GM18517 (cell line): ENCODE data around the gene POLA1.

Experiments used
- ATAC-seq: cut with Tn5 transposase; IDR thresholded peaks from one replicate; pipeline ENCODE4 v1.9.1; 2021; ENCODE audit warnings: mild to moderate bottlenecking, moderate library complexity; ENCODE audit not compliant: unreplicated experiment

POLA1 gene

GRCh38 chrX:24965372-24965771 is 271.7 kb downstream of the POLA1 start:
- ATAC-seq = no peak

- no peak for ATAC-seq
Measured at GRCh38 chrX:24969812-24970211, 276.1 kb downstream of the POLA1 start.

DNA sequence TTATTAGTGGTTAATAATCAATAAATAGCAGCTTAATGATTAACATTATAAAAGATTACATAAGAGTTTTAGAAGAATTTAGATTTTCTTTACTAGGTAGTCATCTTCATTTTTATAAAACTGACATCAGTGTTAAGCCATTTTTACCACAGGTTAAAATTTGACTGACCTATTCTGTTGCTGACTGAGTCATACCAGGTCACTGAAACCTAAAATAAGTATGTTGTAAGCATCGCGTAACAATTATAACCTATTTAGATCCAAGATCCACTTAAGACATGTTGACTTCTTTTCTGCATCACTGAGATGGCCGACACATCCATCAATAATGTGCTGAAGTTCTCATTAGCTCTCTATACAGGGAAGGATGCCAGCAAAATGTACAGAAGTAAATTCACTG is 285.4 kb downstream of the POLA1 start:
- no peak for ATAC-seq

GRCh38 chrX:24981030-24981429 is 287.3 kb downstream of the POLA1 start:
- ATAC-seq = no peak

DNA sequence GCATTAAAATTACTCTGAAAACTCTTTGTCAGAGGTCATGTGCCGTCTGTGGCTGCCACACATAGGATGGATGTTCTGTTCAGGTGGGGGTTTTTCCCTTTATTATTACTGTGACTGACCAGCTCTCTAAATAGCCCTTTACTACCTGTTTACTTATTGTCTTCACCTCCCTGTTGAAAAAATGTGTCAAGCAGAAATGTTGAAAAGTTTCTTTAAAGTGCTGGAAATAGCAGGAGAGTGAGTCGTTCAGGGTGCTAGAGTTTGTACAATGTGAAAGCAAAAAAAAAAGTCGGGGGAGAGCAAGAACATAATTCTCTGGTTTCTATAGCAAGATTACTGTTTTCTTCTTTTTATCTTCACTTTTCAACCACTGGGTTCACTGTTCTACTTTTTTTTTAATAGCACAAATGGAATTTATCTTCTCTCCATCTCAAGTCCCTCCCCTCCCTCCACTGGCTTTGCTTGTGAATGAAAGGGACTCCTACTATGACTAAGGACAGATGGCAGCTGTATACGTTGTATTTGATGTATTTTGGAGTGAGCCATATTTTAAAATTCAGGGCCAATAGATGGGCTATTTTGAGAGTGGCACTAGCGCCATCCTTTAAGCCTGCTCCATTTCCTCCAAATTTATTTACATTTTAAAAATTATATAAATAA is 288.7 kb downstream of the POLA1 start:
- no peak for ATAC-seq

DNA sequence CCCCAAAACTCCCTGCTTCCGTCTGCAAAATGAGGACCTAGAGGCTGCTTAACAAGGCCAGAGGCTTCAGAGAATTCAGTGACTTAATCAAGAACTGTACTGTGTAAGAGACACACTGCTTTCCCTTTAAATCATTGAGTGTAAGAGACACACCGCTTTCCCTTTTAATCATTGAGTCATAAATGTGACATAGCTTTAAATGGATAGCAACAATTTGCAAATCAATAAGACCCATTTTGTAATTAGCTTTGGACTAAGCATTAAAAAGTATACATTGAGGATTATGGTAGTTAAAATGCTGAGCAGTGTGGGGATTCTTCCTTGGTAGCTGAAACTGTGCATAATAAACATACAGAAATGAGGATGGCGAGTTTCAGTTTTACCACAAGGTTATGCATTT is 290.2 kb downstream of the POLA1 start:
- ATAC-seq = no peak

- no peak for ATAC-seq
Measured at GRCh38 chrX:24985120-24985519, 291.4 kb downstream of the POLA1 start.

GRCh38 chrX:24987731-24988130 is 294.0 kb downstream of the POLA1 start:
- no peak for ATAC-seq

DNA sequence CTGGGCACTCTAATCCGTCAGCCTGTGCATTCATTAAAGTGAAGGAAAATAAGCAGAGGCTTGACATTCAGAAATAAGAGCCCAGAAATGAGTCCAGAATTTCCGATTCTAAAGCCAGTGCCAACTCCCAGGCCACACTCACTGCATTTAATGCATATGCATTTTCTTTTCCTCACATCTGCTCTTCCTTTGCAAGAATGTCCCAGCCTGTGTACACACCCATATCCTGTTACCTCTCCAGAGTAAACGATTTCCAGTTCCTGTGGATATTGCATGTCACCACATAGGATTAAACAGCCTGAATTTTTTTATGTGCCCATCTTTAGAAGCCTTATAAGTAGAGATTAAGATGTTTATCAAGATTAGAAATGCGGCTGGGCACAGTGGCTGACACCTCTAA is 294.6 kb downstream of the POLA1 start:
- ATAC-seq = no peak

DNA sequence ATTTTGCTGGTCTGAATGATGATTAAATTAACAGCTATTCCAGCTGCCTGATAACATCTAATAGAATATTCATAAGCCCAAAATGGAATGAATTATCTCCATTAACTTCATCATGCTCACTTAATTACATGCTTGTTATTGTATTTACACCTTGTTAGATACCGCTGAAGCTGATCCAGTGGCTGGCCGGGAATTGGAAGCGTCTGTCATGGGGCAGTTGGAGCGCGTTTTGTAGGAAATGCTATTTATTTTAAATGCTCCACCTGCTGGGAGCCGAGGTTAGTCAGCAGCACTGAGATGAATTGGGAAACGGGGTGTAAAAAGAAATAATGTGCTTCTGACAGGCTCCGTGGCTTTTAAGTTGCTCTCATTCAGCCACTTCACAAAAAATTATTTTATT is 296.8 kb downstream of the POLA1 start:
- no peak for ATAC-seq

- no peak for ATAC-seq
Measured at GRCh38 chrX:24993879-24994278, 300.2 kb downstream of the POLA1 start.

DNA sequence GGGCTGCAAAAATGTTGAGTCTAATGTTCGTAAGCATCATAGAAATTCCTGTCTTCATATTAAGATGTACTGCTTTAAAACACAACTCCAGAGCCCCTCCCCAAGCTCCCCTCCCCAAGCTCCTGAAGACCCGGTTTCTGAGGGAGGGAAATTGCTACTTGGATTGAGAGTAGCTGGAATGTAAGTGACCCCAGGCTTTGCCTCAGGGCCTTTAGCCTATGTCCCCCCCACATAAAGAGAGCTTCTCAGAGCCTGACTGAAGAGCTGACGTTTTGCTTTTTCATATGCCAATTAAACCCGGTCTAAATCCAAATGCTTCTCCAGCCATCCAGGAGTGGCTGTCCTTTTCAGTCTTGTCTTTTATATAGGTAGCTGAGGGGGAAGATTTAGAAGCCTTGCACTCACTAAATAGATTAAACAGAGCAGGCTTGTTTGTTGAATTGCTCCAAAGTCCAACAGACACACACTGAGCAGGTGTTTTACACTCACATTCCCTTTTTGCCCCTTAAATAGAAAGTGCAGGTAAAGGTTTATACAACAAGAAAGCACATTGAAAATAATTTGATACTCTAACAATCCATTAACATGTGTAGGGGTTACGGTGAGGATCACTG is 302.5 kb downstream of the POLA1 start:
- ATAC-seq = no peak

GRCh38 chrX:24999511-24999910 is 305.8 kb downstream of the POLA1 start:
- no peak for ATAC-seq

DNA sequence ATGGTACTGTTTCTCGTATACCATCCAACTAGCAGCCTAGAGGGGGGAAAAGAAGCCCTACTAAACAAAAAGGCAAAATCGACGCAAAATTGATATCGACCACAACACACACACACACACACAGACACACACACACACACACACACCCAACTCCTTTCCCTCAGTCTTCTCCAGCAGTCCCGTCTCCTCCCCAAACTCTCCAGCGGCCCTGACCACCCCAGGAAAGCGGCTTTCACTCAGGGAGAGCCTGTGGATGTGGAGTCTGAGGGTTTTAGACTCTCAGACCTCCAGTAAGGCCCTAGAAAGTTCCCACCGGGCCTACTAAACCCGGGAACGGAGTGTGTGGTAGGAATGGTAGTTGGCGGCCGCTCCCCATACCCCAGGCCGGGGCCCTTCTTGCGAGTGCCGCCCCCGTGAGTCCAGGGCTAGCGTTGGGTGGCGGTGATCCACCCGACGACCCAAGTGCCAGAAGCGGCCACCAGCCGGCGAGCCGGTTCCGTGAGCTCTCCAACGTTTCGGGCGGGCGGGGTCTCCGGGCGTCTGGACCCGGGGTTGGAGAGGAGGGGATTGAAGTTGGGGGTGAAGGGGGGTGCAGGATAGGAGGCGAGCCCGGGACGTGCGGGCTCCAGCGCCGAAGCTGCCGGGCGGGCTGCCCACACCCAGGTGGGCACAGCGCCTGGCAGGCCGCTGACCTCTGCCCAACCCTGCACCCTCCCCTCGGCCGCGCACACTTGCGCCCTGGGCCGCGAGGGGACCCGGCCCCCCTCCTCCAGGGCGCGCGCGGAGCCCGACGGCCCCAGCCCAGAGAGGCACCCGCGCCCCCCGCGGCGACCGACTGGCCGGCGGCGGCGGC is 308.3 kb downstream of the POLA1 start:
- no peak for ATAC-seq

DNA sequence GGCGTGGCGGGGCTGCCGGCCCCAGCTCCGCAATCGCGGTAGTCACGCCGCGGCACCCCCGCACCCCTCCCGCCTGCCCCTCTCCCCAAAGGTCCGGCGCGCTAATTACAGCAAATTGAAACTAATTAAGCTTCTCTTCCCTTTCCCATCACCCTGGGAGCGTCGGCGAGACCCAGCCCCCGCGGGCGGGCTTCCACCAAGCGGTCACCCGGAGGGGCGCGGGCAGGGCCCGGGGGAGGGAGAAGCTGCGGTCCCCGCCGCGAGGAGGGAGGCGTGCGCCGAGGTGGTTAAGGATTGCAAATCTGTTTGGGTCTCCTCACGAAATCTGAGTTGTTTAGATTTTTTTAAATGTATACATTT is 308.9 kb downstream of the POLA1 start:
- ATAC-seq = no peak

GRCh38 chrX:25003066-25003849 is 309.5 kb downstream of the POLA1 start:
- no peak for ATAC-seq

- ATAC-seq = no peak
Measured at GRCh38 chrX:25004040-25004439, 310.3 kb downstream of the POLA1 start.

- ATAC-seq = no peak
Measured at GRCh38 chrX:25004485-25005032, 310.8 kb downstream of the POLA1 start.

DNA sequence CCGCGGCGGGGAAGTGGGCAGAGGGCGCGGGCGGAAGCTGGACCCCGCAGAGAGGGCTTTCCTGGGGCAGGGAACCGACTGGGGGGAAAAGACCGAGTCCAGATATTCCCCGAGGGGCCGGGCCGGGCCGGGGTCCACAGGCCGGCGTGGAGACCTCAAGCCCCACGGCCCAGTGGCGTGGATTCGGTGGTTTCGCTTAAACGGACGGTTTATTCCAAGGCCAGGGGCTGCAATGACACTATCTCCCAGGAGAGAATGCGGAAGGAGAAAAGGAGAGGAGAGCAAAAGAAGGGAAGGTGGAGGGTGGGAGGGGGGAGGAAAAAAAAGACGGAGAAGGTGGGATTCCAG is 311.3 kb downstream of the POLA1 start:
- ATAC-seq = no peak

DNA sequence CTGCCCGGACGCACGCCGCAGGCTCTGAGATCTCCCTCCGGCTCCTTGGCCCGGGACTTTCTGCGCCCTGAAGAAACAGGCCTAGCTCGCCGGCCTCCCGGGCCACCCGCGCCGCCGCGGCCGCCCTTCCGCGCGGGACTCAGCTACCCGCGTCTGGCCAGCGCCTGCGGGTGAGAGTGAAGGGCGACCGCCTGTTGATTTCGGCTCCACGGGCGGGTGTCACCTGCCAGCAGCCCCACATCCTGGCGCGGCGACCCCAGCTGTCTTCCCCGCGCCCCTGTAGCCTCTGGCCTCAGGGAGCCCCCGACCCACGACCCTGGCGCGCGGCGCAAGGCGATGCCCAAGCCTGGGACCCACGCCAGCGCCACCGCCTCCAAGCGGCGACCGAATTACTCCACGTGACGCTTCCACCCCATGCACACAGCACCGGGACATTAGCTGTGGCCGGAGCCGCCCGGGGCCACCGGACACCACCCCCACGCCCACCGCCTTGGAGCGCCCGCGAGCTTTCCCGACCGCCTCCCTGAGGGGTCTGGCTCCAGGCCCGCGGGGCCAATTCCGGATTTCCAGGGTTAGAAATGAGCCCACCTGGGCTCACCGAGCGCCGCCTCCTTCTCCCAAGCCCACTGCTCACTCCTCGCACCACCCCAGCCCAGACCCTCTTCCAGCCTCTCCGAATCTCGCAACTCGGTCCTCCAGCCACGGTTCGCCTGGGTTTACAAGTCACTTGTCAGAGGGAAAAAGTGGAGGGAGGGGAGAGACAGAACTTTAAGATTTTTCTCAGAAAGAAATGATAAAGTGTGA is 311.9 kb downstream of the POLA1 start:
- ATAC-seq = no peak
